Type B pancreatic cell (in vitro differentiated cells): ENCODE measurements around the gene DAZAP1. TPM values are rescaled to one million over a fixed set of nuclear protein-coding genes. Genes with fewer than 3 reads are reported as not detected.

ENCODE experiments used
- DNase-seq: peaks from one replicate; pipeline ENCODE4 v3.0.0; 2021; ENCODE audit warnings: mixed read lengths; ENCODE audit not compliant: unreplicated experiment; ENCODE audit errors: extremely low spot score
- H3K27ac Mint-ChIP-seq: 2 replicates; pipeline ENCODE4 v1.8.0; 2021; ENCODE audit warnings: mild to moderate bottlenecking, mixed read lengths
- H3K27me3 Mint-ChIP-seq: 2 replicates; pipeline ENCODE4 v1.8.0; 2021; ENCODE audit warnings: mixed read lengths
- H3K36me3 Mint-ChIP-seq: 2 replicates; pipeline ENCODE4 v1.8.0; 2021; ENCODE audit warnings: mixed read lengths
- H3K4me1 Mint-ChIP-seq: one replicate; pipeline ENCODE4 v1.8.0; 2021; ENCODE audit warnings: mixed read lengths; ENCODE audit not compliant: unreplicated experiment
- H3K4me3 Mint-ChIP-seq: 2 replicates; pipeline ENCODE4 v1.8.0; 2021; ENCODE audit warnings: mild to moderate bottlenecking, mixed read lengths
- H3K9me3 Mint-ChIP-seq: 2 replicates; pipeline ENCODE4 v1.8.0; 2021; ENCODE audit warnings: mixed read lengths
- total RNA-seq: library from RNA; stranded (reverse); gene quantifications from 2 replicates; pipeline ENCODE4 v1.2.1, GENCODE V29; 2021; ENCODE audit warnings: low replicate concordance
- TF ChIP-seq, protein P1 (sequence below): fragments of 200-600 bp; sonication (generic); conservative IDR thresholded peaks from 2 replicates; pipeline ENCODE4 v1.5.0; 2021; ENCODE audit warnings: antibody characterized with exemption, mild to moderate bottlenecking

Gene DAZAP1
- total RNA-seq, 1 donor from 2014 or later, result 124 TPM

GRCh38 chr19:1399079-1399478, 8.3 kb upstream of the DAZAP1 start:
- Mint-ChIP-seq H3K4me1 (peaks cover 9% of the 10 kb centered on the region), H3K27ac (no peak overlapping the region), H3K4me3 (no peak overlapping the region), H3K9me3 (no peaks in the 10 kb centered on the region), H3K27me3 (no peaks in the 10 kb centered on the region), H3K36me3 (no peaks in the 10 kb centered on the region)
- no peak for DNase-seq
- TF ChIP-seq, protein P1, sequence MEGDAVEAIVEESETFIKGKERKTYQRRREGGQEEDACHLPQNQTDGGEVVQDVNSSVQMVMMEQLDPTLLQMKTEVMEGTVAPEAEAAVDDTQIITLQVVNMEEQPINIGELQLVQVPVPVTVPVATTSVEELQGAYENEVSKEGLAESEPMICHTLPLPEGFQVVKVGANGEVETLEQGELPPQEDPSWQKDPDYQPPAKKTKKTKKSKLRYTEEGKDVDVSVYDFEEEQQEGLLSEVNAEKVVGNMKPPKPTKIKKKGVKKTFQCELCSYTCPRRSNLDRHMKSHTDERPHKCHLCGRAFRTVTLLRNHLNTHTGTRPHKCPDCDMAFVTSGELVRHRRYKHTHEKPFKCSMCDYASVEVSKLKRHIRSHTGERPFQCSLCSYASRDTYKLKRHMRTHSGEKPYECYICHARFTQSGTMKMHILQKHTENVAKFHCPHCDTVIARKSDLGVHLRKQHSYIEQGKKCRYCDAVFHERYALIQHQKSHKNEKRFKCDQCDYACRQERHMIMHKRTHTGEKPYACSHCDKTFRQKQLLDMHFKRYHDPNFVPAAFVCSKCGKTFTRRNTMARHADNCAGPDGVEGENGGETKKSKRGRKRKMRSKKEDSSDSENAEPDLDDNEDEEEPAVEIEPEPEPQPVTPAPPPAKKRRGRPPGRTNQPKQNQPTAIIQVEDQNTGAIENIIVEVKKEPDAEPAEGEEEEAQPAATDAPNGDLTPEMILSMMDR, result no peak

DNA sequence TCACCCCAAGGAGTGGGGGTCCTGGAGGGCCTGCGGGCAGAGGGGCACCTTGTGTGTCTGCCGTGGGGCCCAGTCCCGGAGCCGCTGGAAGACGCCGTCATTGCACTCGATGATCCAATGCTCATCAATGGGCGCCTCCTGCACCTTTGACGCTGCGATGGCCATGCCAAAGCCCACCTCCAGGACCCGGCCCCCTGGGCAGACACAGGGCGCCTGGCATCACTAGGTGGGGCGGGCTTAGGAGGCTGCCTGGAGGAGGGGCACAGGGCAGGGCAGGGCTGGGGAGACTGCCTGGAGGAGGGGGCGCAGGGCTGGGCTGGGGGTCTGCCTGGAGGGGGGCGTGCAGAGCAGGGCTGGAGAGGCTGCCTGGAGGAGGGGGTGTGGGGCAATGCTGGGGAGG, 7.6 kb upstream of the DAZAP1 start:
- TF ChIP-seq, protein P1, result no peak
- H3K27me3 Mint-ChIP-seq, result no peaks in the 10 kb centered on the region
- no peaks in the 10 kb centered on the region for H3K36me3 Mint-ChIP-seq
- DNase-seq, result no peak
- H3K27ac Mint-ChIP-seq, result no peak overlapping the region
- H3K9me3 Mint-ChIP-seq, result no peaks in the 10 kb centered on the region
- H3K4me1 Mint-ChIP-seq, result peaks cover 9% of the 10 kb centered on the region
- H3K4me3 Mint-ChIP-seq, result no peak overlapping the region

DNA sequence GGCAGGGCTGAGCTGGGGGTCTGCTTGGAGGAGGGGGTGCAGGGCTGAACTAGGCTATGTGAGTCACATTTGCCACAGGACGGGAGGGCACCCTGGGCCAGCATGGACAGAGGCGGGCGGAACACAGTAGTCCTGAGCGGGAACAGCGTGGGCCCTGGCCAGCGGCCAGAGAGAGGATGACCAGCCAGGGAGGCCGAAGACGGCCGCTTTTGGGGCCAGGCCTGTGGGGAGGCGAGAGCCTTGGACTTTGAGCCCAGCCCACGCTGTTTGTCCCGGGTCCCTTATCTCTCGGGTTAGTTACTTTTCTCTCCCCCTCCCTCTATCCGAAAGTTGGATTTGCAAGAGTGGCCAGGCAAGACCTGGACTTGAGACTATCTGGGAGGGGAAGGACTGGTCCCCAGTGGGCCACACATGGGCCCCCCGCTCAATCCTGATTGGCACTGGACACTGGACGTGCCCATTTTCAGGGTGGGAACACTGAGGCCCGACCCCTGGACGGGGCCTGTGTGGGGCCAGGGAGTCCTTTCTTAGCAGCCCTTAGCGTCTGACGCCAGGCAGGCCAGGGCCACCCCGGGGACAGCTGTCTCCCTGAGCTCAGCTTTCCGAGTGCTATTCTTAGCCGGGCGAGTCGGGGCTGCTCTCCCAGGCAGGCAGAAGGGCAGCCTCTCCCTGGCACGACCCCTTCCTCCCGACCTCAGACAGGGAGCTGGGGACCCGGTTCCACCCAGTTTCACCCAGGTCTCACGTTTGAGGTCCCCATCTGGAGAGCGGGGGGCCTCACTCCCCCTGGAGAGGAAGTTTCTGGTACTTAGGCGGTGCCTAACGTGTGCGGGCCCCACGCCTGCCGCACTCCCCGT, 6.9 kb upstream of the DAZAP1 start:
- H3K36me3 Mint-ChIP-seq, result no peaks in the 10 kb centered on the region
- no peaks in the 10 kb centered on the region for H3K27me3 Mint-ChIP-seq
- no peak for DNase-seq
- no peak overlapping the region for H3K27ac Mint-ChIP-seq
- no peaks in the 10 kb centered on the region for H3K9me3 Mint-ChIP-seq
- H3K4me3 Mint-ChIP-seq, result peak overlapping the region; percentile 73
- TF ChIP-seq, protein P1, result no peak
- peaks cover 9% of the 10 kb centered on the region for H3K4me1 Mint-ChIP-seq

DNA sequence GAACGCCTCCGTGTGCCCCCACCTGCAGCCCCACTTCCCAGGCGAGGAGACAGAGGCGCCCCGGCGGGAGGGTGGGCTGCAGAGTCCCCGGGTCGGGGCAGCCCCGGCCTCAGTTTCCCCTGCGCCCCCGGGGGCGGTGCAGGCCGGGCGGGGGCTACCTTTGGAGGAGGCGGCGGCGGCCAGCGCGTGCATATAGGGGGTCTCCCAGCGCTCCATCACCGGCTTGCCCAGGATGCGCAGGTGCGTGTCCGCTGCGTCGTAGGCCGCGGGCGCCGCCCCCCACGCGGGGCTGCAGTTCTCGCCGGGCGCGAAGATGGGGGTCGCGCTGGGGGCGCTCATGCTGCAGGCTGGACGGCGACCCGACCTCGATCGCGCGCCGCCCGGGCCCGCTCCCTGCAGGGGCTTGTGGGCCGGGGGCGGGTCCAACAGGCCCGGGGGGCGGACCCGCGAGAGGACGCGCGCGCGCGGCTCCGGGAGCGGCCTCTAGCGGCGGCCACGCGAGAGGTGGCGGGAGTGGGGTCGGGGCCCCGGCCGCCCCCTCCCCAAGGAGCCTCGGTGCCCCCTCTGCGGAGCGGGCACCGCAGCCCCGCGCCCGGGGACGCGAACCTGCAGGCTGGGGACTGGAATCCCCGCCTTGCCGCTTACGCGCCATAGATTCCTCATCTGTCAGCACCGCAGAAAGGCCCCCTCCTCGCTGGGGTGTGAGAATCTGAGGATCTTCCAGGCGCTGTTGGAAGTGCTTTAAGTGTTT, 6.1 kb upstream of the DAZAP1 start, which contains the start of gene GAMT:
TSS of gene GAMT (minus strand) at position 405 of the 751 bp plus-strand sequence. CDS start at position 339, 66 bp downstream.
- H3K4me1 Mint-ChIP-seq, result peaks cover 9% of the 10 kb centered on the region
- DNase-seq, result no peak
- H3K4me3 Mint-ChIP-seq, result peak within 1 kb of the TSS; percentile 75
- H3K36me3 Mint-ChIP-seq, result no peaks in the 10 kb centered on the region
- H3K27me3 Mint-ChIP-seq, result no peaks in the 10 kb centered on the region
- no peaks in the 10 kb centered on the region for H3K9me3 Mint-ChIP-seq
- H3K27ac Mint-ChIP-seq, result no peak within 1 kb of the TSS
- TF ChIP-seq, protein P1, result peak; percentile 64

- Mint-ChIP-seq H3K4me1 (peaks cover 13% of the 10 kb centered on the region), H3K4me3 (peak overlapping the region; percentile 75), H3K27ac (no peak overlapping the region), H3K27me3 (no peaks in the 10 kb centered on the region), H3K36me3 (no peaks in the 10 kb centered on the region), H3K9me3 (no peaks in the 10 kb centered on the region)
- DNase-seq, result no peak
- TF ChIP-seq, protein P1, result no peak
Measured at GRCh38 chr19:1401889-1402217, 5.5 kb upstream of the DAZAP1 start.
